Fibroblast of skin of abdomen (primary cell): ENCODE measurements around the gene ETV6.

ENCODE experiments used
- DNase-seq: peaks from one replicate; pipeline ENCODE4 v3.0.0-alpha.2; 2013

ETV6 gene

DNA sequence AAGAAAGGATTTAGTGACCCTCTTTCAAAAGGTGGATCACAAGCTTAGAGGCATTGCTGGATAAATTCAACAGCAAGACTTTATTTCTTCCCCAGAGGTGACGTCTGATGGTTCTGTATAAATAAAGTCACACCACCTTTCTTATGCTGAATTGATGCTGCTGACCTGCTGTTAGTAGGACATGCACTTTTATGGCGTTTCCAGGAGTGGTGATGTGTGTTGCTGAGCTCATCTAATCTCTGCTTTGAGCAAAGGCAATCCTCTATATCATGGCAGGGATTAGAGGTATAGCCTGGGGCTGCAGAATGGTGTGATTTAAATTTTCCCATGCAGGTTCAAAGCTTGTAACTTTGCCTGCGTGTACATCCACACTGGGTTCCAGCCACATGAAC is 94.9 kb downstream of the ETV6 start:
- DNase-seq = no peak

DNA sequence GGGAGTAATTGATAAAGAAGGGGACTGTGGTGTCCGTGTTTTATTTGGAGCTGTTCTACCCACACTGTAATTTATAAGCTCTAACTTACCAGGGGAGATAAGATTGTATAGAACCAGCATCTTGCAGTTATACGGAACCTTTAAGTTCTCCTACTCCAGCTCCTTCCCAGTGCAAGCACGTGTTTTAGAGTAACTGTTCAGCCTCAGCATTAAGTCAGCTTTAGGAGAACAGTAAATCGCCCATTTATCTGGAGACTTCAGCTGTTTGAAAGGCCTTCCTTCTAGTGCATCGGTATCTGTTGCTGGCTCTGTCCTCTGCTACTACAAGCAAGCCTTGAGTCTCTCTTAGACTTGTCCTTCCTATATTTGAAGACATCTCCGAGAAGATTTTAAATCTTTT is 95.6 kb downstream of the ETV6 start:
- DNase-seq = no peak

DNA sequence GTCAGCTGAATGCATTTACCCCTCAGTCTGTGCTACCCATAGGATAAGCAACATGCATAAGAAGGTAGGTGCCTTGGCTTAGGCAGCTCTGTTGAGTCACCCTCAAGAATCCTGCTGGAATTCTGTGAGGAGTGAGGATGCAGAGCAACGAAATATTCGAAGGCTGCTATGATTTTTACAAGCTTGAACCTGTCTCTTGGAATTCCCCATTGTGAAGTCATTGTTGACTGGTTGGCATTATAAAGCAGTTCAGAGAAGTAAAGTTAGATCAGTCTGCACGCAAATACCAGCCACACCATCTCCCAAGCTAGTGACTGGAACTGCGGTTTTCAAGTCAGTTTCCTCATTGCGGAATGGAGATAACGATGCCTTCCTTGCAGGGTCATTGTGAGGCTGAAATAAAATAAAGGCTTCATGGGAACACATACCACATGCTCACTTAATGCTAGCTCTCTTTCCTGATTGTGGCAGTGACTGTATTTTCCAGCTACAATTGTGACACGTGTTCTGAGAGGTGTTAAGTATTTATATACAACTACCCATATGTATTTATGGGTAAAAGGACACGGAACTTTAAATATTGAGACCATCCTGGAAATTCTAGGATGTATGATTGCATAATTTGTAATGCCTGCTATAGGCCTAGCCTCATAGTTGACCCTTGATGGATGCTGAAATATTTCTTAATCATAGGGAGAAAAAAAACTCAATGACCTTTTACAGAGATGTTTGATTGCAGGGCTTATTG is 96.7 kb downstream of the ETV6 start:
- DNase-seq = peak; percentile 57

DNA sequence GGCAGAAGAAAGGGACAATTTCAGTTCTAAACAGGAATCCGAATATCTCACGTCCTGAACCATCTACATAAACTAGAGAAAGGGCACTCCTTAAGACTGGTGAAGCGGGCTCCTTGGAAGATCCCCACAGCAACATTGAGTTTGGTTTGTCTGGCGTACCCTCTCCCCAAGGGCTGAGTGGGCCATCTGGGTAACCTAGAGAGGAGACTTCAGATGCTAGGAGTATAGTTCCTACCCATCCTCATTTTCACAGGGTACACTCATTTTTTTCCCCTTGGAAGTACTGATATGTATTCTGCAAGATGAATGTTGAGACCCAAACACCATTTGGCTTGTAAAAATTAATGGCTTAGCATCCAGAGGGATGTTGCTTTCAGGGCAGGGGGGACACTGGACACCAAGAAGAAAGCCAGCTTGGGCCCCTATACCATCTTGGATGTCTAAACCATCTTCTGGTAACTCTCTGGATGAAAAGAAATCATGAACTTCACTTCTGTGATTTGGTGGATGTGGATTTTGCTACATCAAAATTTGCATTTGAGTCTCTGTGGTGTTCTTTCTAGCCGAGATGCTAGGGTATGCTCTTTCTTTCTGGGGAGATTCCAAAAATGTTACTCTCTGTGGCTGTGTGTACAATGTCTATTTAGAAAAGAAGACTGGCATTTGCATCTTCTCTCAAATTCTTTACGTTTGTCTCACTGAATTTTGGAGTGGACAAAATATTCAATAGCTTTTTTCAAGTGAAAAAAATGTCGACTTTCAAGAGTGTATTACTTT is 97.7 kb downstream of the ETV6 start:
- DNase-seq = no peak

DNA sequence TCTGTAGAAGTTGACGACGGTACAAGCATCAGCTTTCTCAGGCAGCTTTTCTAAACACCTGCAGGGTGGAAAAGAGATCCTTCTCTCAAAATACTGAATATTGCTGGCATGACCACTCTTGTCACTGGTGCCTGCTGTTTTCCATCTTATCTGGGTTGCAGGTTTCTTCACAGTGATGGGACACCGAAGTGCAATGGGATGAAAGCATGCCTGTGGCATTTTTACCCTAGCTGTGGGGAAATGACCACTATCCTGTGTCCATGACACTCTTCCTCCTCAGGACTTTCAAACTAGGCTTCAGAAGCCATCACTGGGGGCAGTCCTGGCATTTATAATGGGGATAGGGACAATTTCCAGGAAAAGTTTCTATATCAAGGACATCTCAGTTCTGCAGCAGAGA is 98.5 kb downstream of the ETV6 start:
- DNase-seq = no peak

DNA sequence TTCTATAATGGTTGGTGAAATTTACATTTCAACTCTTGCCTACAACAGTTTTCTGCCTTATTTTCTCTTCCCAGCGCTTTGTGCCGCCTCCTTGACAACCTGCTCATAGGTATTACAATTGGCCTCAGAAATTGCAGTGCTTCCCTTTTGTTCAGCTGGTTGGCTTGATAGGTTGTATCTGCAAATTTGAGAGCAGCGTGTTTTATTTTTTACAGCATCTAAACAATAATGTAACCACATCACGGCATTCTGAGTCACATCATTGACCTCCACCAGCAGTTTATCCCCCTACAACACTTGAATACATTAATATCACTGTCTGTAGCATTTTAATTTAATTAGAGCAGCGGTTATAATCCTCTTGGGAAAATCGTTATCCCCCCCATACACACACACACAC is 99.4 kb downstream of the ETV6 start:
- no peak for DNase-seq

DNA sequence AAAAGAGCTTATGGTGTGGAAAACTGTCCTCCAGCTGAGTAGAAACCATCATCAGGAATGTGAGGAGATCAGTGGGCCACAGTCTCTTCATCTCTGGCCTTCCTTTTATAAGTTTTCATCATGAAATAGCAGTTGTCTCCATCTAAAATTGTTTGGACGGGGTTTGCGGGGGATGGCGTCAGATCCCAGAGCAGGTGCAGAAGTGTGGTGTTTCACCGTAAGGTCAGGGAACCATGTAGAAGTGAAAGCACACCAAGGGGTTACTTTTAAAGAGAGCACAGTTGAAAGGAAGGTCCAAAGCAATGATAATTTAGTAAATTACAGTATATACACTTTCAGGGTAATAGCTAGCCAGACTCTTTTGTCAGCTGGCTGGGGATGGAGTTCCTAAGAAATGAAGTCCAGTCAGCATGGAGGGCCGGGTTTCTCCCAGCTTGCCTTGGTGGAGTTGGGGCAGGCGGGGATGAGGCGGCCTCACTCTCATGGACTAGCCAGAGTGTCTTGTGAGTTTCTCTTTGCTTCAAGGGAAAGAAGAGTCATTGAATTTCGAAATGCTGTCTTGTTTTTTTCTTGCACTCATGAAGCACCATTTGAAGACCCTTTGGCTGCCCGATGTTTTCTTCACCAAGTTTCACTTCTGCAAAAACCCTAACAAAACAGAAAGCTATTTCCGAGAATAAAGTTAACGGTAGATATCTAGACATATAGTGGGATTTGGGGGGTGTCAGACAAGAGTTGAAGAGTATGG is 100.6 kb downstream of the ETV6 start:
- no peak for DNase-seq

DNA sequence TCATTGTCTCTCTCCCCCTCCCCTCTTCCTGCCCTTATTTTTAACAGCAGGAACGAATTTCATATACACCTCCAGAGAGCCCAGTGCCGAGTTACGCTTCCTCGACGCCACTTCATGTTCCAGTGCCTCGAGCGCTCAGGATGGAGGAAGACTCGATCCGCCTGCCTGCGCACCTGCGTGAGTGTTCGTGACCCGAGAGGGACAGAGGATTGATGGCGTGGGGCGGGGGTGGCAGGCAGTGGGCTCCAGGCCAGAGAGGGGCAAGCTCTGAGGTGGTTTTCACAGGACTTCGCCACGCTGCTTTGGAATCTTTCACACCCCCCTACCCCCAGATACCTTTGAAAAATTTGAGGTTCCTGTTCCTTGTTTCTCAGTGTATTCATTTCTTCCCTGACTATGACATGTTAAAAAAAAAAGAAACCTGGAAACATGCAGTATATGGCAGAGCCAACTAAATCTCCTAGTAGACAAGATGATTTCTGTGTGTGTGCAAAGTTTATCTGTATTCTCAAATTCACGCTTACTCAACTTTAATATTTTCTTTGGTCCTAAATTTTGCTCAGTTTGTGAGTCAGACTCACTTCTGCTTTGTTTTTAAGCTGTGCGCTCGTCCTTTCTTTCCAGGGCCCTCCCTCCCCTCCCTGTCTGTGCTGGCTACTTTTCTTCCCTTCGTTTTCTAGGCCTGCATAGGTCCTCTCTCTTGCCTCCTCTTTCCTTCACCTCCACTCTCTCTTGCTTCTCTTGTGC is 103.1 kb downstream of the ETV6 start:
- DNase-seq = no peak

DNA sequence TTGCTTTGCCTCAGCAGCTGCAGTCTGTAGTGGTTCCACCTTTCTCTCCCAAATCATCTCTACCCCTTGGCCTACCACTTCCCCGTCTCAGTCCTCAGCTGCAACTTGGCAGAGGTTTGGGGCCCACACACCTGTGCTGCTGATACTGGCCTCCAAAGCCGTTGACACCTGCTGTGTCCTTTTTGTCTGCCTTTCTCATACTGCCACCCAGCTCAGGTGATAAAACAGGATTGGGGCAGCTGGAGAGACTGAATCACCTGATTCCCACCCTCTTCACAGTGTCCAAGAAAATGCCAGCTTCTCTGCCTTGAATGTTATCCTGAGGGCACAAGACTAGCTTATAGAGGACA is 103.7 kb downstream of the ETV6 start:
- no peak for DNase-seq

DNA sequence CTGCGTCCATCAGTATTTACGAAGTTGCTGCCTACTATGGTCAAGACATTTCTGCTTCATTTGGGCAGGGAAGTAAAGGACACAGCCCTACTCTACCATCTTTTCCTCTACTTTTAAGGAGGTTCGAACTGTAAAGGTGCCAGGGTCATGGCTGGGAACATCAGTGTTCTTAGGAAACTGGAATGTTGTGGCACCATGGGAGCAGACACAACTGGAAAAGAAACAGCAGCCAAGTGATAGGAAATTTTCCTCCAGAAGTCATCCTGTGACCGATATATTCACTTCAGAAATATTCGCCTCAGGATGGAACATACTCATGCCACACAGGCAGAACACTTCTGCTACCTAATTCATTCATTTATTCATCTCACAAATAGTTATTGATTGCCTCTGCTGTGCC is 104.4 kb downstream of the ETV6 start:
- DNase-seq = no peak

DNA sequence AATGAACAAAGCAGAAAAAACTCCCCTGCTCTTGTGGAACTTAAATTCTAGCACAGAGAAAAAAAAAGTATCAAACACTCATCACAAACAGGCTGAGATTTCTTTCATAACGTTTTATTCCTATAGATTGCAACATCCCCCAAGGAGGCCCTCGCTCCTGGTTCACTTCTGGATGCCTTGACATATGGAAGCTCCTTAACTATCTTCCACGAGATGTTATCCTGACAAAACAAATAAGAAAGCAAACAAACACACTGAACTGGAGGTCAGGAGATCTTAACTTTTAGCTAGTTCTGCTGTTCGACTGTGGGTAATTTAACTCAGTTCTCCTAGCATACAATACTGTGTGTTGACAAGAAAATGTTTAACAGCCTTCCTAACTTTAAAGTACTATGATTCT is 104.8 kb downstream of the ETV6 start:
- no peak for DNase-seq

DNA sequence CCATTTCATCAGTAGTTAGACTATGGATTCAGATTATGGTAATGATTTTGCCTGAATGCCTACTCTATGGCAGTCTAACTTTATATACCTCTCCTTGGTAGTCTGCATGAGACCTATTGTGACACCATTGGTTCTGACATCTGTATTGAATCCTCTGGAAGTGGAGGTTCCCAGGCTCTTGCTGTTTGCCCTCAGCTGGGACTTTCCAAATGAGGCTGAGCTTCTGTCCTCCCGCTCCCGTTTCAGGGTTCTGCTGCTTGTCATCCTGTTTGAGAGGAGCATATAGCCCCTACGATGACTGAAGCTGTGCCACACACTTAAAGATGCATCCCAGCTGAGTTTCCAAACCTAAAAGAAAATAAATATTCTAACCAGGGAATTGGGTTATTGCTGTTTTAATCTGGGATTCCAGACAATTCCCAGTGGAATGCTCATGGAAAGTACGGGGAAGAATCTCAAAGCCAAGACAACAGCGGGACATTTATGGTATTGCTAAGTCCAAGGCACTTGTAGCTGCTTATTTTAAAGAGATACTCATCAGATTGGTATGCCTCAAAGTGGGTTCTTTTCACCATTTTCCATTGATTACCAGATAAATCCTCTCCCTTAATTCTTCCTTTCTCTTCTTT is 105.9 kb downstream of the ETV6 start:
- DNase-seq = peak; percentile 79

DNA sequence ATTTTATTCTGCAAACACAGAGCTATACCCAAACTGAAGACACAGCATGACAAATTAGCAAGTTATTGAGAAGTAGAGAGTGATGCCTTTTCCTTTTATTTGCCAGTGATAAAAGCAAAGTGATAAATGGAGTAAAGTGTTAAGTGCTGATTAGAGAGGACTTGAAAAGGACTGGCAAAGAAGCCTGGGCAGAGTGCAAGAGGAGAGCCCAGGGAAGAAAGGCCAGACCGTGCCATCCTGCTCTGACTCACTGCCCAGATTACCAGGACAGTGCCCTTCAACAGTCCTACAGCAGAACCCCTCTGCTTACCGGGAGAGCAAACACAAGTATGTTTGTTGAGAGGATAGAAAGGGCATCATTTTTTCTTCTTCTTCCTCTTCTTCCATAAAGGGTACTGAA is 106.5 kb downstream of the ETV6 start:
- DNase-seq = no peak

DNA sequence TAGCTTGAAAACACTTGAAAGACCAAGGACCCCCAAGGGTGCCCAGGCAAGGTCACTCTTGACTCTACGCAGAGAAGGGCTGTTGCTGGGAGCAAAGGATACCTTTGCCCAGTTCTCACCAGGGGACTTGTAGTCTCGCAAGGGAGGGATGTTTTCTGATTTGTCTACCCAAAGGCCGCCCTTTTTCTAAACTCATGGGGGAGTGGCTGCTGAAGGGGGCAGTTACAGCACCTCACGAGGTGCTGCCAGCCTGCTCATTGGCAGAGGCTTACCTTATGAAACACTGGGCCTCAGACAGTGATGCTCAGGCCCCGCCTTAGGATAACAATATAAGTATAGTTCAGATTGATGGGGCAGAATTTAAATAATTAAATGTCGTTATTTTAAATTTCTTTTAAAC is 107.0 kb downstream of the ETV6 start:
- DNase-seq = no peak

DNA sequence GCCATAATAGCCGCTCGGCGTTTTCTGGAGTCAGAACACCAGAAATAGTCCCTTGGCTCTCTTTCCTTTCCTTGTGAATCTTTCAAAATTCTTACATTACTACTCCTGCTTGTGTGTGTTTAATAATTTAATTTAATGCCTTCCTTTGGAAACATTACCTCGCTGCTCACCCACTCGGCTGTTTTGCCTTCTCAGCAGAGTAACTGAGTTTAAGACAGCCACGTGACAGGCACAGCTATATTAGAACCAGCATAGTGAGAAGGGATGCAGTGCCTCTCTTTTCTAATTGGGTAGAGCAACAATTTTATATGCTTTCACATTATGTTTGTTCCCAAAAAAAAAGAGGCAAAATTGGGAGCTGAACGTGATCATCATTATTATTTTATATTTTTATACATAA is 107.6 kb downstream of the ETV6 start:
- DNase-seq = no peak

DNA sequence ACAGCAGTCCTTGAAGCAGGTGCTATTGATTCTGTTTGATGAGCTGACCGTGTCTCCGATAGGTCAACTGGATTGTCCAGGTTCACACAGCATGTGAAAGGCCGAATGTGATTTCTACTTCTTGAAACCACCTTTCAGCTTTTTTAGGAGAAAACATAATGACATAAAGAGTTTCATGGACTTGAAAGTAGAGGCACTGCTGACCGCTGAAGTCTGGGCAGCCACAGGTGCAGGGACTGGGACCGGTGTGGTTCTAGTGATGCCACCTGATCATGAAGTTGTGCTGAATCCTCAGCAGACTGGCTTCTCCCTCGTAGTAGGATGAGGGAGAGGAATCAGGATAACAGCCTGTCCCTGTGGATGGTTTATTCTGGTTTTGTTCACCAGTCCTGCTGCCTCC is 108.1 kb downstream of the ETV6 start:
- no peak for DNase-seq

DNA sequence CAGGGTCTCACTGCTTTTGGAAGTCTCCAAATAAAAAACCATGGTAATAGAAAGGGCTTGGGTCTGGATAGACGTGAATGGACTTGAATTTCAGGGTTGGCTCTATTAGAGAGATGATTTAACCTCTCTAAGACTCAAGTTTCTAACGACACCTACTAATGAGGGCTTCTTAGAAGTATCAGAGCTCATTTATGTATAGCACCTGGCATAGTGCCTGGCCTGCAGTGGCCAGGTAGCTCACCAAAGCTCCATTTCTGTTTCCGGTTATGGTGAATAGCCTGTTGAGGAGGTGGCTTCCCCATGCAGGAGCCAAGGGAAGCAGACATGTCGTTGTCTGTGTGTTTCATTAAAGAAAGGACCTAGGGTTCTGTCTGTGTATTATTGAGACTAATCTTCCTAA is 108.6 kb downstream of the ETV6 start:
- no peak for DNase-seq

DNA sequence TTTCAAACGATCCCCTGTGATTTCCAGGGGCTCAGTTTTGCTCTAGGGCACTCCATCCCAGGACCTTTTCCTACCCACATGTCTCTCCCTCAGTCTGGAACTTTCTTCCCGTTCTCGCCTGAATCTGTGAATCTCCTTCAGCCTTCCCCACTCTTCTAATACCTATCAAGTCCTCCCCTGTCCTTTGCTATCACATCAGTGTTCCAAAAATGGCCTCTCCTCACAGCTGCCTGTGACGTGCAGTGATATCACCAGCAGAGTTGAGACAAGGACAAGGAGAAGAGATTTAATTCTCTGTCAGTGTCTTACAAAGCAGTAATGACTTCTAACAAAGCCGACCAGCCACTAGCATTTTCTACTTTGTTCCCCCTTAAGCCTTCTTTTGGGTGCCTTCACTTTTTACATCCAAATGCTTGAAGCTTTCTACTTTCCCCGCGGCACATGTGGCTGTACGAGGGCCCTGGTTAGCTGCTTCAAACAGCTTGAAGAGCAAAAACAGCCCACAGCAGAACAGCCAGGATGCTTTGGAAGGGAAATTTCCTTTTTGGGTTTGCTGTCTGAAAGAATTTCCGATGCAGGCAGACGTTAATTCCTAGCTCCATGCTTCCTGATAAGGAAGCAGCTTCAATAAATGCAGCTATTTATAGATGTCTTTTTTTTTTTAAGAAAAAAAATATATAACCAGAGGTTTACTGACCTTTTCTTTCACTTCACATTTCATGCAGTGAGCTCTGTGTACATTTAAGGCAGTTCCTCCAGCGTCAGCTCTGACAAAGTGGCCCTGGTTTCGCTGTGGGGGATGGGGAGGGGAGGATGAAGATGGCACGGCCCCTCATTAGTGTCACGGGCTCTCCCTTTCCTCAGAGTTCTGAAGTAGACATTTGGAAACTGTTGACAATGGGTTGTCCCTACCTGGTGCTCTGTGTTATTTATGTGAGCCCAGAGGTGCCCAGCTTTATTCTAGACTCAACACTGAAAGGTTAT is 109.3 kb downstream of the ETV6 start:
- DNase-seq = peak; percentile 47

DNA sequence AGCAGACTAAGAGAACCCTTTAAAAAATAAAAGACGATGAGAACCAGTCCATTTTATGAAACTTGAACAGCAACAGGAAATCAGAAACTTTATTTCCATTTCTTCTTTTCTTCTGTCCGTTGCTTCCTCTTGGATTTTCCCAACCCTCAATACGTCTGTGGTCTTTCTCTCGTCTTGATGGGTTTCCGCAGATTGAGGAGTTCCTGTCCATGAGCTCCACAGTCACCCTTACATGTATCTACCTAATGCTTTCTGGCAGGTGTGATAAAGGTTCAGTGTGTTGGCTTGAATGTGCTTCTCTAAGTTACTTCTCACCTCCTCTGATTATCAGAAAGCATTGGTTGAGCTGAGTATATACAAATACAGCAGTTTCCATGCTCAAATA is 110.0 kb downstream of the ETV6 start:
- no peak for DNase-seq

DNA sequence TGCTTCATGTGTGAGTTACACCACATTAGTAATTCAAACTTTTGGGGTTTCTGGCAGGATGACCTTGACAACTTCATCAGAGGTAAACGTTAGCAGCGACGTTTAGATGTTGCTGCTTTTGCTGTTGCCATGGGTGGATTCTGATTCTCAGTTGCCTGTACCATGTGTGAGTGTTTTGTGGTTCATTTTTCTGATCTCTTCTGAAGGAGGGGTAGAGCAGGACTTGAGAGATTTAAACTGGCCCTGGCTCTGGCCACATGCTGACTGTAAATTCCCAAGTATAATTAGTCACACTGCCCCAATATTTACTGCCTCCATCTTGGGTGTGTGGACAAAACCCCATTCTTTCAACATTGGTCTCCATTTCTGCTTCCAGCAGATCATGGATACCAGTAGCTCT is 110.4 kb downstream of the ETV6 start:
- no peak for DNase-seq

DNA sequence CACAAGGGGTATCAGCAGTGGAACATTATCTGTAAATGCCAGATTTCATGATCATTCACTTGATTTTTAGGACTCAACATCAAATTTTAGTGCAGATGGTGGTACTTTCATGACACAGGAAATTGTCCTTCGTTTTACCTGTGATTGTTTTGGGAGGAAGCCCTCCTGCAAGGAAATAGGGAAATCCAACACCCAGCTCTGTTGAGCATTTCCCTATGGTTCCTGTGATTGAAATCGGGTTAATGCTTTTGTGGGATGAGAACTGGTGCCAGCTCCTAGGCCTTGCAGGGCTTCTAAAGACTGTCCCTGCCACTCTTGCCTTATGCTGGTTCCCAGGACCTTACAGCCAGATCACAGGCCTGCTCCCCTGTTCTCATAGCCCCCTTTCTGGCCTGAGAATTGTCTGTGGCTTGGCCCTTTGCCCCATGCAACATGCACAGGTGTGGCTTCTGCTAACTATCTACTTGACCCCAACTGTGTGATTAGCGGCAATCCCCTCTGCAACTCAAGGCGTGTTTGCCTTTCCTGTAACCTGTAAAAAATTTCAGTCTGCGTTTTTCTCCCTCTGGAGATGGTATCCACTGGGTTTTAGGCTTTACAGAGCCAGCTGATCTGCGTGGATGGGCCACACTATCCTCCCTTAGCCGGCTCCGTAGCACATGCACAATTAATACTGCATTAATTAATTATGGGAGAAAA is 112.5 kb downstream of the ETV6 start:
- DNase-seq = no peak
